ENCODE measurements around the gene FIGNL2. TPM values are rescaled to one million over a fixed set of nuclear protein-coding genes. Genes with fewer than 3 reads are reported as not detected.

The FIGNL2 gene
- total and polyA plus RNA-seq, 2 donors = 0.38 to 0.52 TPM

GRCh38 chr12:51869931-51870330 lies 21.4 kb upstream of the FIGNL2 start:
- DNase-seq (ENCODE audit: low read depth in 6 of 9, low spot score in 9 of 9) = no peak
- WGBS = 25% methylated on average over 3 of the region's 3 CpGs
- Histone ChIP-seq H3K4me3 (ENCODE audit: low read length in 2 of 2) (no peak overlapping the region), H3K27me3 (ENCODE audit: control insufficient read depth in 2 of 2, insufficient read depth in 1 of 2, low read length in 1 of 2) (peaks cover 3 to 74% of the 10 kb centered on the region in 2 donors), H3K27ac (ENCODE audit: low read depth in 1 of 2, low read length in 1 of 2) (no peak overlapping the region), H3K36me3 (ENCODE audit: control insufficient read depth in 2 of 2, insufficient read depth in 2 of 2, low read length in 1 of 2) (no peaks in the 10 kb centered on the region), H3K4me1 (ENCODE audit: control insufficient read depth in 2 of 2, insufficient read depth in 2 of 2, low read length in 2 of 2) (peaks cover 0 to 16% of the 10 kb centered on the region in 2 donors), H3K9me3 (ENCODE audit: control insufficient read depth in 2 of 2, insufficient read depth in 1 of 2, low read length in 1 of 2) (peaks cover 0 to 5% of the 10 kb centered on the region in 2 donors)

DNA sequence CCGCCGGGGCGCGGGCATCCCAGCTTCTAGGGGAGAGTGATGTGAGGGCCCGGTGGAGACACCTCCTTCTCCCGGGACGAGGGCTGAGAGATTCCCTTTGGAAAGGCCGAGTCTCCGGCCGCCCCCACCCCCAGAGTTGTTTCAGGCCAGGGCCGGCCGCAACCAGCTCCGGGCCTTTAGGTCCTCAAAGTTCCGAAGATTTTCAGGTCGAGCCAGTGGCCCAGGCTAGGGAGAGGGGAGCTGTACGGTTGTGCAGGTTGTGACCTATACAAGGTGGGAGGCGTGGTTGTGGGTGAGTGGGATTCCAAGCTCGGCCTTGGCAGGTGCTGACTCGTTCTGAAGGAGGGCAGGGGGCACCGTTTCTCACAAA lies 21.0 kb upstream of the FIGNL2 start:
- Histone ChIP-seq H3K4me3 (ENCODE audit: low read length in 2 of 2) (peak overlapping the region in 1 of 2 donors; percentile 26), H3K36me3 (ENCODE audit: control insufficient read depth in 2 of 2, insufficient read depth in 2 of 2, low read length in 1 of 2) (no peaks in the 10 kb centered on the region), H3K4me1 (ENCODE audit: control insufficient read depth in 2 of 2, insufficient read depth in 2 of 2, low read length in 2 of 2) (peaks cover under 1 to 20% of the 10 kb centered on the region in 2 donors), H3K27ac (ENCODE audit: low read depth in 1 of 2, low read length in 1 of 2) (no peak overlapping the region), H3K9me3 (ENCODE audit: control insufficient read depth in 2 of 2, insufficient read depth in 1 of 2, low read length in 1 of 2) (peaks cover 0 to 5% of the 10 kb centered on the region in 2 donors), H3K27me3 (ENCODE audit: control insufficient read depth in 2 of 2, insufficient read depth in 1 of 2, low read length in 1 of 2) (peaks cover 3 to 78% of the 10 kb centered on the region in 2 donors)
- DNase-seq (ENCODE audit: low read depth in 6 of 9, low spot score in 9 of 9) = no peak
- WGBS = 41% methylated on average over 20 of the region's 20 CpGs

DNA sequence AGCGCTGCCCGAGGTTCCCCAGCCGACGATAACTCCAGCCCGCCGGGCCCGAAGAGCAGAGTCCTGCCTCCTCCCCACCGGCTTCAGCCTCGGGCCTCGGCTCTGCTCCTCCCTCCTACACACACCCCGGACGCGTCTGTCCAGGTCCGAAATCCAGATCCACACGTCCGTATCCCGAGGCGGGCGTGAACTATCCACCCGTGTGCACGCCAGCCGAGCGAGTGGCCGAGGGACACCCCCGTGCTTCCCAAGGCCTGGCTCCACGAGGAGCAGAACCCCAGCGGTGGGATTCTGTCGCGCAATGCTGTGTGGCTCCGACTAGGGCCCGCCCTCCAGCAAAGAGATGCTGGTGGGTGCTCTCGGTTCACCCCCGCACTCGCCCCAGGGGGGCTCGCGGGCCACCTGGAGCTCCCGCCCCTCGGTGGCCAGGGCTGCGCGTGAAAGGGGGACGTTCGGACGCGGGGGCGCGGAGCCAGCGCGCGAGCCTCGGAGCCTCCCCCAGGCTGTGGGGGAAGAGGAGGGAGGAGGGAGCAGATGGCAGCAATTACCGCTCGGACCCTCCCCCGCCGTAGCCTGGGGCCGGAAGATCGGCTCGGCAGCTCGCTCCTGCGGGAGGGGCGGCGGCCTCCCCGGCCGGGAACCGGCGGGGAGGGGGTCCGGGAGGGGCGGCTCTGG lies 20.4 kb upstream of the FIGNL2 start:
- no peak overlapping the region for H3K27ac ChIP-seq (ENCODE audit: low read depth in 1 of 2, low read length in 1 of 2)

GRCh38 chr12:51867796-51868428 lies 19.4 kb upstream of the FIGNL2 start:
- Histone ChIP-seq H3K9me3 (ENCODE audit: control insufficient read depth in 2 of 2, insufficient read depth in 1 of 2, low read length in 1 of 2) (peaks cover 2 to 5% of the 10 kb centered on the region in 2 donors), H3K27me3 (ENCODE audit: control insufficient read depth in 2 of 2, insufficient read depth in 1 of 2, low read length in 1 of 2) (peaks cover 6 to 94% of the 10 kb centered on the region in 2 donors), H3K27ac (ENCODE audit: low read depth in 1 of 2, low read length in 1 of 2) (no peak overlapping the region), H3K4me3 (ENCODE audit: low read length in 2 of 2) (no peak overlapping the region), H3K4me1 (ENCODE audit: control insufficient read depth in 2 of 2, insufficient read depth in 2 of 2, low read length in 2 of 2) (peaks cover 9 to 32% of the 10 kb centered on the region in 2 donors), H3K36me3 (ENCODE audit: control insufficient read depth in 2 of 2, insufficient read depth in 2 of 2, low read length in 1 of 2) (no peaks in the 10 kb centered on the region)
- no peak for DNase-seq (ENCODE audit: low read depth in 6 of 9, low spot score in 9 of 9)
- 82% methylated on average over 12 of the region's 12 CpGs for WGBS

More for the DNA sequence above, 20.4 kb upstream of the FIGNL2 start:
- Histone ChIP-seq H3K4me3 (ENCODE audit: low read length in 2 of 2) (peak overlapping the region; percentile 16 to 26), H3K27me3 (ENCODE audit: control insufficient read depth in 2 of 2, insufficient read depth in 1 of 2, low read length in 1 of 2) (peaks cover 5 to 83% of the 10 kb centered on the region in 2 donors), H3K9me3 (ENCODE audit: control insufficient read depth in 2 of 2, insufficient read depth in 1 of 2, low read length in 1 of 2) (peaks cover 2 to 5% of the 10 kb centered on the region in 2 donors), H3K36me3 (ENCODE audit: control insufficient read depth in 2 of 2, insufficient read depth in 2 of 2, low read length in 1 of 2) (no peaks in the 10 kb centered on the region), H3K4me1 (ENCODE audit: control insufficient read depth in 2 of 2, insufficient read depth in 2 of 2, low read length in 2 of 2) (peaks cover 5 to 25% of the 10 kb centered on the region in 2 donors)
- WGBS = 12% methylated on average over 67 of the region's 67 CpGs
- DNase-seq (ENCODE audit: low read depth in 6 of 9, low spot score in 9 of 9) = no peak

DNA sequence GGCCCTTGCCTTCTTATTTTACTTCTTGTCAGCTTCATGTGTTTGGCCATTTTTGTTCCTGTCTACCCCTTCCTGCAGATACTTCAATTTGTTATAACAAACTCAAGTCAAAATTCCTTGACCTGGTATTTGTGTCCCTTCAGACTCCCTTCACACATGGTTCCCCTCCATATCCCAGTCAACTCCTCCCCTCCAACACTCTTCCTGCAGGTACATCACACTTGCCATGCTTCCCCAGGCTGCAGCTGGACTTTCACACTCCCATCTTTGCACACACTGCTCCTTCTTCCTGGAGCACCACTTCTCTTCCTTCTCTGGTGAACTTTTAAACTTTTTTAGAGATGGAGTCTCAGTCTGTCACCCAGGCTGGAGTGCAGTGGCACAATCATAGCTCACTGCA lies 18.9 kb upstream of the FIGNL2 start:
- Histone ChIP-seq H3K4me1 (ENCODE audit: control insufficient read depth in 2 of 2, insufficient read depth in 2 of 2, low read length in 2 of 2) (peaks cover 9 to 32% of the 10 kb centered on the region in 2 donors), H3K4me3 (ENCODE audit: low read length in 2 of 2) (no peak overlapping the region), H3K36me3 (ENCODE audit: control insufficient read depth in 2 of 2, insufficient read depth in 2 of 2, low read length in 1 of 2) (no peaks in the 10 kb centered on the region), H3K27ac (ENCODE audit: low read depth in 1 of 2, low read length in 1 of 2) (no peak overlapping the region), H3K27me3 (ENCODE audit: control insufficient read depth in 2 of 2, insufficient read depth in 1 of 2, low read length in 1 of 2) (peaks cover 6 to 97% of the 10 kb centered on the region in 2 donors), H3K9me3 (ENCODE audit: control insufficient read depth in 2 of 2, insufficient read depth in 1 of 2, low read length in 1 of 2) (peaks cover 2 to 5% of the 10 kb centered on the region in 2 donors)
- DNase-seq (ENCODE audit: low read depth in 6 of 9, low spot score in 9 of 9) = no peak

DNA sequence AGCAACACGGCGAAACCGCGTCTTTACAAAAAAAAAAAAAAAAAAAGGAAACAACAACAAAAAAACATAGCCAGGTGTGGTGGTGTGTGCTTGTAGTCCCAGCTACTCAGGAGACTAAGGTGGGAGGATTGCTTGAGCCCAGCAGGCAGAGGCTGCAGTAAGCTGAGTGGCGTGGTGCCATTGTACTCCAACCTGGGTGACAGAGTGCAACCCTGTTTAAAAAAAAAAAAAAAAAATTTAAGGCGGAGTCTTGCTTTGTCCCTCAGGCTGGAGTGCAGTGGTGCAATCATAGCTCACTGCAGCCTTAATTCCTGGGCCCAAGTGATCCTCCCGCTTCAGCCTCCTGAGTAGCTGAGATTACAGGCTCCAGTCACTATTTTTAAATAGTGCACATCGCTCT lies 18.2 kb upstream of the FIGNL2 start:
- Histone ChIP-seq H3K27ac (ENCODE audit: low read depth in 1 of 2, low read length in 1 of 2) (no peak overlapping the region), H3K36me3 (ENCODE audit: control insufficient read depth in 2 of 2, insufficient read depth in 2 of 2, low read length in 1 of 2) (no peaks in the 10 kb centered on the region), H3K9me3 (ENCODE audit: control insufficient read depth in 2 of 2, insufficient read depth in 1 of 2, low read length in 1 of 2) (peaks cover 2 to 5% of the 10 kb centered on the region in 2 donors), H3K4me3 (ENCODE audit: low read length in 2 of 2) (no peak overlapping the region), H3K27me3 (ENCODE audit: control insufficient read depth in 2 of 2, insufficient read depth in 1 of 2, low read length in 1 of 2) (peaks cover 6 to 98% of the 10 kb centered on the region in 2 donors), H3K4me1 (ENCODE audit: control insufficient read depth in 2 of 2, insufficient read depth in 2 of 2, low read length in 2 of 2) (peaks cover 9 to 32% of the 10 kb centered on the region in 2 donors)
- no peak for DNase-seq (ENCODE audit: low read depth in 6 of 9, low spot score in 9 of 9)
- WGBS = 96% methylated on average over 8 of the region's 8 CpGs

DNA sequence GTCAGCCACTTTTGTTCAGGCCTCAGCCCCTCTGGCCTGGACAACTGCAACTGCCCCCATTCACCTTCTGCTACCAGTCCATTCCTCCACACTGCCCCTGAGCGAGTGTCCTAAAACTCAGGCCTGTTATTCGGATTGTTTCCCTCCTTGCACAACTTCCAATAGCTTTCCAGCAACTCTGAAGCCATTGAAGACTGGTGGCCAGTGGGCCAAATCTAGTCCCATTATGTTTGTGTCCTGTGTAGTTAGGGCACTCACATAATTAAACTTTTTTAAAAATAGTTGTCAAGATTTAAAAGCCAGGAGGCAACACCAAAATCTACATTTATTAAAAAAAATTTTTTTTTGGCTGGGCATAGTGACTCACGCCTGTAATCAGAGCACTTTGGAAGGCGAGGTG lies 17.8 kb upstream of the FIGNL2 start:
- DNase-seq (ENCODE audit: low read depth in 6 of 9, low spot score in 9 of 9) = no peak
- Histone ChIP-seq H3K4me1 (ENCODE audit: control insufficient read depth in 2 of 2, insufficient read depth in 2 of 2, low read length in 2 of 2) (peaks cover 9 to 32% of the 10 kb centered on the region in 2 donors), H3K4me3 (ENCODE audit: low read length in 2 of 2) (no peak overlapping the region), H3K9me3 (ENCODE audit: control insufficient read depth in 2 of 2, insufficient read depth in 1 of 2, low read length in 1 of 2) (peaks cover 2 to 5% of the 10 kb centered on the region in 2 donors), H3K27me3 (ENCODE audit: control insufficient read depth in 2 of 2, insufficient read depth in 1 of 2, low read length in 1 of 2) (peaks cover 6 to 97% of the 10 kb centered on the region in 2 donors), H3K27ac (ENCODE audit: low read depth in 1 of 2, low read length in 1 of 2) (no peak overlapping the region), H3K36me3 (ENCODE audit: control insufficient read depth in 2 of 2, insufficient read depth in 2 of 2, low read length in 1 of 2) (no peaks in the 10 kb centered on the region)
- WGBS = 96% methylated on average over 4 of the region's 4 CpGs

DNA sequence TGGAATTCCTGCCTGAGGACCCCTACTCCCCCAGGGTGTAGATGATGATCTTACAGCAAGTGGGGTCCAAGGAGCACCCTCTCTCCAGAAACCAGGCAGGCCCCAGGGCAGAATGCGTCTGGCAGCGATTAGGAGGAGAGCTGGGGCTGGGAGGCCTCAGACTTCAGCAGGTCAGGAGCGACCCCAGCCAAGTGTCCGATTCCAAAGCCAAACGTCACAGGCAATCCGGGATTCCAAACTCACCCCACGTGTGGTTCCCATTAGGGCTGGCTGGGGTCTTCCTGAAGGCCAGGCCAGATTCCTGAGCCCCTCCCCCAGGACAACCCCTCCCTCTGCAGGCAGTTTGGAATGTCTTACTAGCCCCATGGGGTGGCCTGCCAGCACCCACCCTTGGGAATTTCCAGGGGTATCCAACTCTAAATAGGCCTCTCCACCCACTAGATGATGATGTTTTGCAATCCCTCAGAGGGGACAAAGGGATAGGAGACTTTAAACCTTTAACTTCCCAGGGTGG lies 17.3 kb upstream of the FIGNL2 start:
- WGBS = 95% methylated on average over 7 of the region's 7 CpGs
- Histone ChIP-seq H3K9me3 (ENCODE audit: control insufficient read depth in 2 of 2, insufficient read depth in 1 of 2, low read length in 1 of 2) (peaks cover 2 to 5% of the 10 kb centered on the region in 2 donors), H3K27me3 (ENCODE audit: control insufficient read depth in 2 of 2, insufficient read depth in 1 of 2, low read length in 1 of 2) (peaks cover 6 to 97% of the 10 kb centered on the region in 2 donors), H3K36me3 (ENCODE audit: control insufficient read depth in 2 of 2, insufficient read depth in 2 of 2, low read length in 1 of 2) (no peaks in the 10 kb centered on the region), H3K4me3 (ENCODE audit: low read length in 2 of 2) (no peak overlapping the region), H3K27ac (ENCODE audit: low read depth in 1 of 2, low read length in 1 of 2) (no peak overlapping the region), H3K4me1 (ENCODE audit: control insufficient read depth in 2 of 2, insufficient read depth in 2 of 2, low read length in 2 of 2) (peaks cover 9 to 32% of the 10 kb centered on the region in 2 donors)
- DNase-seq (ENCODE audit: low read depth in 6 of 9, low spot score in 9 of 9) = no peak

All from thymus (tissue), 11 donors.